Iris pigment epithelial cell (primary cell): Measurements from ENCODE around the gene OR2F1.
"Not testable (repeated sequence)": the region's sequence is repeated elsewhere in the genome, so short reads cannot be mapped to it uniquely, and the experiment has no call there.

ENCODE experiments used
- DNase-seq: peaks from one replicate; pipeline ENCODE4 v3.0.0-alpha.2; 2011; ENCODE audit warnings: low read depth

Gene OR2F1

DNA sequence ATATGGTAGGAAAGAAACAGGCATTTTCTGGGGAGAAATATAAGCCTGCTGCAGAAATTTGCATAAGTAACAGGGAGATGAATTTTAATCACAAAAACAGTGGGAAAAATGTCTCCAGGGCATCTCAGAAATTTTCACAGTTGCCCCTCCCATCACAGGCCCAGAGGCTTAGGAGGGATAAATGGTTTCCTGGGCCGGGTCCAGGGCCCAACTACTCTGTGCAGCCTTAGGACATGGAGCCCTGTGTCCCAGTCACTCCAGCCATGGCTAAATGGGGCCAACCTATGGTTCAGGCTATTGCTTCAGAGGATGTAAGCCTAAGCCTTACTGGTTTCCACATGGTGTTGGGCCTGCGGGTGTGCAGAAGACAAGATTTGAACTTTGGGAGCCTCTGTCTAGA lies 54.7 kb downstream of the OR2F1 start:
- no peak for DNase-seq

DNA sequence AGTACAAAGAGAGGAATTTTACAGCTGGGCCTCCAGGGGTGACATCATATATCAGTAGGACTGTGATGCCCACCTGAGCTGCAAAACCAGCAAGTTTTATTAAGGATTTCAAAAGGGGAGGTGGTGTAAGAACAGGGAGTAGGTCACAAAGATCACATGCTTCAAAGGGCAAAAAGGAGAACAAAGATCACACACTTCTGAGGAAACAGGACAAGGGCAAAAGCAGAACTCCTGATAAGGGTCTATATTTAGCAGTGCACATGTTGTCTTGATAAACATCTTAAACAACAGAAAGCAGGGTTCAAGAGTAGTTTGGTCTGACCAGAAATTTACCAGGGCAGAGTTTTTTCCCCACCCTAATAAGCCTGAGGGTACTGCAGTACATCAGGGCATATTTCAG lies 55.4 kb downstream of the OR2F1 start:
- not testable (repeated sequence) for DNase-seq

DNA sequence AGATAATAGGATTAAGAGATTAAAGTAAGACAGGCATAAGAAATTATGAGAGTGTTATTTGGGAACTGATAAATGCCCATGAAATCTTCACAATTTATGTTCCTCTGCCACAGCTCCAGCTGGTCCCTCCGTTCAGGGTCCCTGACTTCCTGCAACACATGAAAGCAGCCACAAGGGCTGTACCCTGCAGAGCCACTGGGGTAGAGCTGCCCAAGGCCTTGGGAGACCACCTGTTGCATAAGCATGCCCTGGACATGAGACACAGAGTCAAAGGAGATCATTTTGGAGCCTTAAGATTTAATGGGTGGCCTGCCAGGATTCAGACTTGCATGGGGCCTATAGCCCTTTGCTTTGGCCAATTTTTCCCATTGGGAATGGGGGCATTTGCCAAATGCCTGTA lies 56.2 kb downstream of the OR2F1 start:
- DNase-seq: not testable (repeated sequence)

DNA sequence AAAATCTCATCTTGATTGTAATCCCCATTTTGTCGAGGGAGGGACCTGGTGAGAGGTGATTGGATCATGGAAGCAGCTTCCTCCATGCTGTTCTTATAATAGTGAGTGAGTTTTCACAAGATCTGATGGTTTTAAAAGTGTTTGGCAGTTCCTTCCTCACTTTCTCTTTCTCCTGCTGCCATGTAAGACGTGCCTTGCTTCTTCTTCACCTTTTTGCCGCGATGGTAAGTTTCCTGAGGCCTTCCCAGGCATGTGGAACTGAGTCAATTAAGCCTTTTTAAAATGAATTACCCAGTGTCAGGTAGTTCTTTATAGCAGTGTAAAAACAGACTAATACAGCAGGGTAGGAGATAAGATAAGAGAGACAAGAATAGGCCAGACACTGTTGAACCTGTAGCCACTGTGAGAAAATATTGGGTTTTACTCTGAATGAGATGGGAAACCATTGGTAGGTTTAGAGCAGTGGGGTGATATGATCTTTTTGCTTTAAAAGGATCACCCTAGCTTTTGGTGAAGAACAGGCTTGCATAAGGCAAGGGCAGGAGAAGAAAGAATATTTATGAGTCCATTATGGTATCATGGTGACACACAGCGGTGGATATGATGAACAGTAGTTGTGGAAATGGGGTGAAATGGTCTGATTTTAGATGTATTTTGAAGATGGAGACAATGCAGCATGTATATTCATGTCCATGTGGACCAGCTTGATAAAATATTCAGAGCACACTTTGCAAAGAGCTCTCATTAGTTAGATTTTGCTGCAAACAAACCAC lies 57.0 kb downstream of the OR2F1 start:
- DNase-seq: no peak
